ENCODE measurements around the gene TTC16. TPM values are rescaled to one million over a fixed set of nuclear protein-coding genes. Genes with fewer than 3 reads are reported as not detected.

TTC16 gene, protein sequence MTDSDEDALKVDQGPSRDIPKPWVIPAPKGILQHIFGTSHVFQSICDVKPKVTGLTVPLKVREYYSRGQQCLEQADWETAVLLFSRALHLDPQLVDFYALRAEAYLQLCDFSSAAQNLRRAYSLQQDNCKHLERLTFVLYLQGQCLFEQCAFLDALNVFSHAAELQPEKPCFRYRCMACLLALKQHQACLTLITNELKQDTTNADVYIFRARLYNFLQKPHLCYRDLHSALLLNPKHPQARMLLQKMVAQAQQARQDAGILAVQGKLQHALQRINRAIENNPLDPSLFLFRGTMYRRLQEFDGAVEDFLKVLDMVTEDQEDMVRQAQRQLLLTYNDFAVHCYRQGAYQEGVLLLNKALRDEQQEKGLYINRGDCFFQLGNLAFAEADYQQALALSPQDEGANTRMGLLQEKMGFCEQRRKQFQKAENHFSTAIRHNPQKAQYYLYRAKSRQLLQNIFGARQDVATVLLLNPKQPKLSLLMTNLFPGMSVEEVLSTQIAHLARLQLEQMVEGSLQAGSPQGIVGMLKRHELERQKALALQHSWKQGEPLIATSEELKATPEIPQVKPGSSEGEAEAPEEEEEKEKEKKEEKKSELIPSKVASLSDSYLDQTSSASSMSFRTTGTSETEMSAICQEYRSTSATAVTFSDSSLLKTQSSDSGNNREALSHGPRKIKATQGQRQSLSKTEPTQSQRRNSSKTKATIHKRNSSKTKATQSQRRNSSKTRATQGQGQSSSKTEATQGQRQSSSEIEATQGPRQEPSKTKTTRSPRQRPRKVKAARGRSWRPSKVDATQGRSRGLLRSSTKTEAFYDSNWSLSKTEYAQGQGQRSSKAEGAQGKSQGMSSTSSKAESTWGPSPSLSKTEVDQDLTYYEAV
- total RNA-seq = 0.05 TPM in 1 of 2 replicates, not detected in the other

DNA sequence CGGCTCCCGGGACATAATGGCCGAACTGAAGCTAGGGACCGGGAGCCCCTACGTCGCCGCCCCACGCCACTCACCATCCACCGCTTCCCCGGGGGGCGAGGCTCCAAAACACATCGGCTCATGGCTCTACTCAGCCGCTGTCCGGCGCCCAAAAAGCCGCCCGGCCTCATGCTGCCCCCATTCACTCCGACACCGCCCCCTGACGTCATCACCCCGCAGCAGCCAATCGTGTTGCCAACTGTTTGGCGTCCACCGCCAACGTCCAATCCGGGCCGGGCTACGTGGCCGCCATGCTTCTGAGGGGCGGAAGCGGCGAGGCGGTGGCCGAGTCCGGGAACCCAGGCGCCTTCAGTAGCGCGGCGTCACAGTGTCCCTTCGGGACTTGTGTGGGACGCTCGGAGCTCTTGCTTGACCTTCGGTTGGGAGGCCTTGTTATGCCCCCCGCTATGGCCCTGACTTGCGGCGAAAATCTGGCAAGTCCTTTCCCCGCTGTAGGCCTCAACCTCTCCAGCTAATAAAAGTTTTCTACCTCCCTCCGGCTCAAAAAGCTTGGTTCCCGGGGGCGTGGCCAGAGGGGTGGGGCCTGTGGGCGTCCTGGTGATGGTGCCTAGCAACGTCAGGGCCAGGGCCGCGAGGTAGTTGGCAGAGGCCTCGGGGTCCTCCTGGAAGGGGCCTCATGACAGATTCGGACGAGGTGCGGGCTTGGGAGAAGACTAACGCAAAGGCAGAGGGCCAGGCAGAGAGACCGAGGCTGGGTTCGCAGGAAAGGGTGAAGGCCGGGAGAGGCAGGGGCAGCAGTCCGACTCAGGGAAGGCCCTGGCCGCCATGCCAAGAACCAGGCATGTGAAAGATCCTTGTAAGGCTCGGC is at the start of gene TTC16, which contains the start of gene PTRH1:
Gene TTC16, plus strand, starts transcription at position 610 of the 868 bp plus-strand sequence. Its CDS starts 67 bp downstream, at position 677.
Gene PTRH1, minus strand, starts transcription at position 194 of the 868 bp plus-strand sequence. Its CDS starts 24 bp downstream, at position 170.

DNA sequence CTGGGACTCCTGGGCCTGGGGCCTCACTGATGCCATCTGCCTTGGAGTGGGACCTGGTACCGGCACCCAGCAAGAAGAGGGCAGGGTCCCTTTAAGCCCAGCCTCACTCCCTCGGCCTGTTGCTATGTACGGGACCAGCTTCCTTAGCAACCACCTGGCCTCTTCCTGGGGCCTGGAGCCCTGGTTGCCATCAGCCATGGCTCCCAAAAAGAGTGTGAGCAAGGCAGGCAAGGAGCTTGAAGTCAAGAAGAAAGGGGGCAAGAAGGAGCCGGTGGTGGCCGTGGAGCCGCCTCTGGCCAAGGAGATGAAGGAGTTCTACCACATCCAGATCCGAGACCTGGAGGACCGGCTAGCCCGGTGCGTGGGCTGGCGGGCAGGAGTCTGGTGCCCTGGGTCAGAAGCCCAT is 9.0 kb upstream of the TTC16 start, which contains the start of gene CFAP157:
Gene CFAP157, plus strand, starts transcription at position 153 of the 406 bp plus-strand sequence. Its CDS starts 44 bp downstream, at position 197.

DNA sequence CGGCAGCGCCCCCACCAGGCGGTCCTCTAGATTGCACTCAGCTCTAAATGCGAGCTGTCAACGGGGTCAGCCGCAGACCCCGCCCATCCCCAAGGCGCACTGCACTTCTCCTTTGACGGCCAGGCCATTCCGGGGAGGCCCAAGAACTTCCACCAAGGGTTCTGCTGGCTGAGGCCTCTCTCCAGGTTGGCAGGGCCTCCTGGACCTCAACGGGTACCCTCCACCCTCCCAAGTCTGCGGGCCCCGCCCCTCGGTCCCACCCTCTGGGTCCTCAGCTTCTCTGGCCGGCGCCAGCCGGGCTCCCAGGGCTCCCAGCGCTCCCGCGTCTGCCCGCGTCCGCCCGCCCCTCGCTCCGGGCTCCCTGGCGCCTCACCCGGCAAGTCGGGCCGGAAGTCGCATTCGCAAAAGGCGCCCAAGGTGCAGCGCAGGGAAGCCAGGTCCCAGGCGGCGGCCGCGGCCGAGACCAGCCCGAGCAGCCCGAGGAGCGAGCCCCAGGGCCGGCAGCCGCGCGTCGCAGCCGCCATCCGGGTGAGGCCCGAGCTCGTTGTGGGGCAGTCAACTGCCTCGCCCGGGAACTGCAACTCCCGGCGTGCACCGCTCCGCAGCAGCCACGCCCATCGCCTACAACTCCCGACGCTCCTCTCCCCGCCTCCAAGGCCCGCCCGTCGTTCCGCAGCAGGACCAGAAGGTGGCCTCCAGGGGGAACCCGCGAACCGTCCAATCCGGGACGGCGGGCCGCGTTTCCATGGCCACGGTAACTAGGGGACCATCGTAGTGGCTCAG is 19.1 kb downstream of the TTC16 start, which contains the start of gene TOR2A:
Gene TOR2A, minus strand, starts transcription at position 548 of the 783 bp plus-strand sequence. Its CDS starts 24 bp downstream, at position 524.

DNA sequence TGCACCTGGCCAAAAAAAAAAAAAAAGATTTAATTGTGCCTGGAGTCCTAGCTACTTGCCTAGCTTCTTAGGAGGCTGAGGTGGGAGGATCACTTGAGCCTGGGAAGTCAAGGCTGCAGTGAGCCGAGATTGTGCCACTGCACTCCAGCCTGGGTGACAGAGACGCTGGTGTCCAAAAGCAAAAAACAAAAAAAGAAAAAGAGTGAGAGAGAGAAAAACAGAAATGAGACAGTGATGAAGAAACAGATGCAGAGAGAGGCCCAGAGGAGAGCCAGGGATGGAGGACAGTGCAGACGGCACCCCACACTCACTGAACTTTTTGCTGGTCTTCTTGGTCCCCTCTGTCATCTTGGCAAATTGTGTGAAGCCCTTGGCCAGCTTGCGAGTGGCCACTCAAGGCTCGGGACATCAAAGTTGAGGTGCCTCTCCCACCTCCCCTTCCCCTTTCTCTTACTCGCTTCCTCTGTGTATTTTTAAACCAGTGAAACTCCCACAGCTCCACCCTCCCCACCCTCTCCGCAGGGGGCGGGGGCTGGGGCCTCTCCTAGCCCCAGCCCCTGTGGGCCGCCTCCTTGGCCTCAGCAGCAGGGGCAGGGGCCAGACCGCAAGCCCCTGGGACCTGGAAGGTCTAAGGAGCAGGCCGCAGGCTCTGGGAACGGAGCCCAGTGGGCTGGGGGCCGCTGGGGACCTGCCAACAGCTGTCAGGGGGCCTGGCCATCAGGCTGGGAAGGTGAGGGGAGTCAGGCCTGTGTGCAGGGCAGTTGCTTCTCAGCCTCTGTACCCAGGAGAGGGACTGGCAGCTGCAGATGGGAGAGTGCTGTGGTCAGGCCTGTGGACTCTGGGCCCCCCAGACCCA is 62.6 kb downstream of the TTC16 start, which contains the start of gene SH2D3C:
Gene SH2D3C, minus strand, starts transcription at position 387 of the 856 bp plus-strand sequence. Its CDS starts 39 bp downstream, at position 348.

Other genes starting within 250 kb of the TTC16 start
- 37.7 and 50.8 TPM in 2 replicates for gene STXBP1, start 103.8 kb upstream of the TTC16 start, total RNA-seq
- not detected in 2 replicates for gene CFAP157, start 9.1 kb upstream of the TTC16 start, total RNA-seq
- 9.8 and 11.4 TPM in 2 replicates for gene PTRH1, start 416 bp upstream of the TTC16 start, total RNA-seq
- 1.8 and 4.1 TPM in 2 replicates for gene TOR2A, start 19.2 kb downstream of the TTC16 start, total RNA-seq
- 0.18 and 0.30 TPM in 2 replicates for gene SH2D3C, start 62.6 kb downstream of the TTC16 start, total RNA-seq
- 43.1 and 49.5 TPM in 2 replicates for gene CDK9, start 70.0 kb downstream of the TTC16 start, total RNA-seq
- 49.9 and 78.1 TPM in 2 replicates for gene FPGS, start 86.8 kb downstream of the TTC16 start, total RNA-seq
- gene ENG, start 138.6 kb downstream of the TTC16 start, total RNA-seq = 16.0 and 31.6 TPM in 2 replicates
- gene AK1, start 161.6 kb downstream of the TTC16 start, total RNA-seq = 27.9 and 36.2 TPM in 2 replicates
- 20.5 and 25.0 TPM in 2 replicates for gene ST6GALNAC6, start 183.5 kb downstream of the TTC16 start, total RNA-seq
- gene ST6GALNAC4, start 201.0 kb downstream of the TTC16 start, total RNA-seq = 24.1 and 59.5 TPM in 2 replicates
- gene PIP5KL1, start 214.7 kb downstream of the TTC16 start, total RNA-seq = 1.5 and 2.3 TPM in 2 replicates
- 8.9 and 13.2 TPM in 2 replicates for gene DPM2, start 221.8 kb downstream of the TTC16 start, total RNA-seq